ENCODE results near the gene ZFAND6. TPM values are rescaled to one million over a fixed set of nuclear protein-coding genes. Genes with fewer than 3 reads are reported as not detected.
"Not testable (repeated sequence)": the region's sequence is repeated elsewhere in the genome, so short reads cannot be mapped to it uniquely, and the experiment has no call there.

ZFAND6 gene
- total and polyA plus RNA-seq, 7 experiments from 2014 or later: 51.0 to 113 (median 79.8) TPM

- Histone ChIP-seq H3K4me3 (ENCODE audit: low read length) (no peak overlapping the region), H3K27me3 (ENCODE audit: control insufficient read depth in 2 of 2, insufficient read depth in 2 of 2, low read length in 2 of 2) (no peaks in the 10 kb centered on the region), H3K9me3 (ENCODE audit: control insufficient read depth in 2 of 3, low read length in 3 of 3) (no peaks in the 10 kb centered on the region), H3K36me3 (ENCODE audit: control insufficient read depth in 2 of 3, insufficient read depth in 3 of 3, low read length in 3 of 3) (no peaks in the 10 kb centered on the region), H3K4me1 (ENCODE audit: control insufficient read depth in 2 of 2, insufficient read depth in 2 of 2, low read length in 2 of 2) (no peaks in the 10 kb centered on the region), H3K27ac (ENCODE audit: low read depth, low read length) (no peak overlapping the region)
- POLR2A ChIA-PET: interaction anchor here (0.7 kb wide), 1 partner anchor 957 kb away, joined by 3 read pairs; no protein-coding TSS in a partner anchor
- H3K9me3 Mint-ChIP-seq: peaks cover 0 to 3% (median 0%) of the 10 kb centered on the region in 11 donors
- H3K4me3 Mint-ChIP-seq: no peak overlapping the region
- CTCF ChIA-PET: no interaction called here
- peaks cover 0 to 6% (median 0%) of the 10 kb centered on the region in 5 donors for H3K27me3 Mint-ChIP-seq
- intact Hi-C loops (cut with micrococcal nuclease): no loop called here
- H3K36me3 Mint-ChIP-seq: peaks cover 0 to 3% (median 0%) of the 10 kb centered on the region in 5 donors
- no peaks in the 10 kb centered on the region for H3K4me1 Mint-ChIP-seq
- no peak overlapping the region for H3K27ac Mint-ChIP-seq
- ATAC-seq: no peak
- no peak for DNase-seq
Measured at GRCh38 chr15:80042568-80042967, 16.9 kb upstream of the ZFAND6 start.

GRCh38 chr15:80045219-80045618 lies 14.3 kb upstream of the ZFAND6 start:
- H3K36me3 Mint-ChIP-seq; H3K27me3 ChIP-seq (ENCODE audit: control insufficient read depth in 2 of 2, insufficient read depth in 2 of 2, low read length in 2 of 2); H3K36me3 ChIP-seq (ENCODE audit: control insufficient read depth in 2 of 3, insufficient read depth in 3 of 3, low read length in 3 of 3); H3K27ac Mint-ChIP-seq; POLR2A ChIA-PET; ATAC-seq; H3K9me3 Mint-ChIP-seq; H3K4me1 ChIP-seq (ENCODE audit: control insufficient read depth in 2 of 2, insufficient read depth in 2 of 2, low read length in 2 of 2); DNase-seq; intact Hi-C loops (cut with micrococcal nuclease); H3K4me3 ChIP-seq (ENCODE audit: low read length); H3K4me3 Mint-ChIP-seq; H3K4me1 Mint-ChIP-seq; H3K27ac ChIP-seq (ENCODE audit: low read depth, low read length); H3K9me3 ChIP-seq (ENCODE audit: control insufficient read depth in 2 of 3, low read length in 3 of 3); CTCF ChIA-PET: not testable (repeated sequence)
- H3K27me3 Mint-ChIP-seq: peaks cover 0 to 11% (median 0%) of the 10 kb centered on the region in 5 donors

GRCh38 chr15:80049046-80049445 lies 10.4 kb upstream of the ZFAND6 start:
- H3K4me3 ChIP-seq (ENCODE audit: low read length): no peak overlapping the region
- H3K27me3 ChIP-seq (ENCODE audit: control insufficient read depth in 2 of 2, insufficient read depth in 2 of 2, low read length in 2 of 2): no peaks in the 10 kb centered on the region
- H3K9me3 Mint-ChIP-seq: no peaks in the 10 kb centered on the region
- no peak overlapping the region for H3K4me3 Mint-ChIP-seq
- H3K36me3 ChIP-seq (ENCODE audit: control insufficient read depth in 2 of 3, insufficient read depth in 3 of 3, low read length in 3 of 3): no peaks in the 10 kb centered on the region
- H3K4me1 ChIP-seq (ENCODE audit: control insufficient read depth in 2 of 2, insufficient read depth in 2 of 2, low read length in 2 of 2): no peaks in the 10 kb centered on the region
- H3K27ac Mint-ChIP-seq: no peak overlapping the region
- ATAC-seq: no peak
- H3K4me1 Mint-ChIP-seq: peaks cover 0 to 3% (median 0%) of the 10 kb centered on the region in 7 donors
- ChIA-PET POLR2A (interaction anchor here (0.6 to 0.7 kb wide), 2 partner anchors 128 to 153 kb away, joined by 3 read pairs; no protein-coding TSS in a partner anchor), CTCF (no interaction called here)
- peaks cover 0 to 9% (median 0%) of the 10 kb centered on the region in 5 donors for H3K27me3 Mint-ChIP-seq
- no peak overlapping the region for H3K27ac ChIP-seq (ENCODE audit: low read depth, low read length)
- intact Hi-C loops (cut with micrococcal nuclease): no loop called here
- DNase-seq: no peak
- H3K36me3 Mint-ChIP-seq: peaks cover 0 to 3% (median 0%) of the 10 kb centered on the region in 5 donors
- no peaks in the 10 kb centered on the region for H3K9me3 ChIP-seq (ENCODE audit: control insufficient read depth in 2 of 3, low read length in 3 of 3)

- Histone ChIP-seq H3K36me3 (ENCODE audit: control insufficient read depth in 2 of 3, insufficient read depth in 3 of 3, low read length in 3 of 3) (no peaks in the 10 kb centered on the region), H3K9me3 (ENCODE audit: control insufficient read depth in 2 of 3, low read length in 3 of 3) (no peaks in the 10 kb centered on the region), H3K27me3 (ENCODE audit: control insufficient read depth in 2 of 2, insufficient read depth in 2 of 2, low read length in 2 of 2) (no peaks in the 10 kb centered on the region), H3K4me1 (ENCODE audit: control insufficient read depth in 2 of 2, insufficient read depth in 2 of 2, low read length in 2 of 2) (no peaks in the 10 kb centered on the region), H3K4me3 (ENCODE audit: low read length) (no peak overlapping the region), H3K27ac (ENCODE audit: low read depth, low read length) (no peak overlapping the region)
- ATAC-seq (no peak), DNase-seq (no peak)
- Mint-ChIP-seq H3K9me3 (no peaks in the 10 kb centered on the region), H3K27me3 (peaks cover 0 to 3% (median 0%) of the 10 kb centered on the region in 5 donors), H3K36me3 (no peaks in the 10 kb centered on the region), H3K4me3 (no peak overlapping the region), H3K4me1 (peaks cover 0 to 11% (median 0%) of the 10 kb centered on the region in 7 donors), H3K27ac (peak overlapping the region in 1 of 9 donors; percentile 65)
- intact Hi-C loops (cut with micrococcal nuclease): loop anchor here in 1 of 2 donors (10.0 kb wide), 1 partner anchor 1242 kb away; no protein-coding TSS in a partner anchor
- ChIA-PET CTCF (no interaction called here), POLR2A (interaction anchor here (0.6 kb wide), 2 partner anchors 19 to 762 kb away, joined by 5 to 6 read pairs; no protein-coding TSS in a partner anchor)
Measured at GRCh38 chr15:80052597-80053304, 6.7 kb upstream of the ZFAND6 start.

- no peak overlapping the region for H3K27ac Mint-ChIP-seq
- Histone ChIP-seq H3K4me1 (ENCODE audit: control insufficient read depth in 2 of 2, insufficient read depth in 2 of 2, low read length in 2 of 2) (peaks cover under 1 to 2% of the 10 kb centered on the region in 2 donors), H3K4me3 (ENCODE audit: low read length) (no peak overlapping the region), H3K27ac (ENCODE audit: low read depth, low read length) (no peak overlapping the region), H3K36me3 (ENCODE audit: control insufficient read depth in 2 of 3, insufficient read depth in 3 of 3, low read length in 3 of 3) (no peaks in the 10 kb centered on the region), H3K9me3 (ENCODE audit: control insufficient read depth in 2 of 3, low read length in 3 of 3) (no peaks in the 10 kb centered on the region), H3K27me3 (ENCODE audit: control insufficient read depth in 2 of 2, insufficient read depth in 2 of 2, low read length in 2 of 2) (no peaks in the 10 kb centered on the region)
- H3K4me3 Mint-ChIP-seq: no peak overlapping the region
- POLR2A ChIA-PET: interaction anchor here (0.7 kb wide), 1 partner anchor 132 kb away, joined by 3 read pairs; no protein-coding TSS in a partner anchor
- no peaks in the 10 kb centered on the region for H3K36me3 Mint-ChIP-seq
- intact Hi-C loops (cut with micrococcal nuclease): loop anchor here (5.0 to 10.0 kb wide), 4 partner anchors 936 to 1991 kb away; partner anchors contain the start of genes MEX3B (in 1 of the 2) and TLNRD1 (in 1 of the 2)
- ATAC-seq: no peak
- H3K9me3 Mint-ChIP-seq: no peaks in the 10 kb centered on the region
- CTCF ChIA-PET: no interaction called here
- DNase-seq: no peak
- H3K27me3 Mint-ChIP-seq: no peaks in the 10 kb centered on the region
- peaks cover 1 to 17% (median 6%) of the 10 kb centered on the region in 7 donors for H3K4me1 Mint-ChIP-seq
Measured at GRCh38 chr15:80055933-80056332, 3.5 kb upstream of the ZFAND6 start.

GRCh38 chr15:80058044-80058443 lies 1.4 kb upstream of the ZFAND6 start:
- H3K9me3 ChIP-seq (ENCODE audit: control insufficient read depth in 2 of 3, low read length in 3 of 3): no peaks in the 10 kb centered on the region
- no peak for ATAC-seq
- H3K4me3 ChIP-seq (ENCODE audit: low read length): no peak overlapping the region
- Mint-ChIP-seq H3K9me3 (no peaks in the 10 kb centered on the region), H3K4me1 (peaks cover 11 to 33% (median 27%) of the 10 kb centered on the region in 7 donors), H3K36me3 (no peaks in the 10 kb centered on the region), H3K4me3 (peak overlapping the region; percentile 16 to 95 (median 76)), H3K27ac (peak overlapping the region in 2 of 9 donors; percentile 11 to 59), H3K27me3 (no peaks in the 10 kb centered on the region)
- no peaks in the 10 kb centered on the region for H3K27me3 ChIP-seq (ENCODE audit: control insufficient read depth in 2 of 2, insufficient read depth in 2 of 2, low read length in 2 of 2)
- intact Hi-C loops (cut with micrococcal nuclease): loop anchor here (5.0 to 10.0 kb wide), 4 partner anchors 934 to 1989 kb away; partner anchors contain the start of genes MEX3B (in 1 of the 2) and TLNRD1 (in 1 of the 2)
- H3K4me1 ChIP-seq (ENCODE audit: control insufficient read depth in 2 of 2, insufficient read depth in 2 of 2, low read length in 2 of 2): peaks cover 9 to 12% of the 10 kb centered on the region in 2 donors
- ChIA-PET CTCF (interaction anchor here (0.6 kb wide), 1 partner anchor 34 kb away, joined by 7 read pairs; no protein-coding TSS in a partner anchor), POLR2A (interaction anchor here (4.3 kb wide), 1 partner anchor 14 kb away, joined by 40 read pairs; no protein-coding TSS in a partner anchor)
- no peak overlapping the region for H3K27ac ChIP-seq (ENCODE audit: low read depth, low read length)
- no peak for DNase-seq
- H3K36me3 ChIP-seq (ENCODE audit: control insufficient read depth in 2 of 3, insufficient read depth in 3 of 3, low read length in 3 of 3): no peaks in the 10 kb centered on the region

All from naive thymus-derived CD4-positive, alpha-beta T cell (primary cell).